ENCODE measurements around the gene PNLIPRP2. TPM values are rescaled to one million over a fixed set of nuclear protein-coding genes. Genes with fewer than 3 reads are reported as not detected.

PNLIPRP2 gene
- total RNA-seq, 4 donors from 2014 or later, result not detected

- no peak for DNase-seq
- Histone ChIP-seq H3K36me3 (no peaks in the 10 kb centered on the region), H3K4me3 (no peak overlapping the region), H3K27me3 (peaks cover 0 to 3% (median 0%) of the 10 kb centered on the region in 4 donors), H3K9me3 (no peaks in the 10 kb centered on the region), H3K27ac (no peak overlapping the region), H3K4me1 (peaks cover 0 to 42% (median 0%) of the 10 kb centered on the region in 3 donors)
- TF ChIP-seq, protein P1, sequence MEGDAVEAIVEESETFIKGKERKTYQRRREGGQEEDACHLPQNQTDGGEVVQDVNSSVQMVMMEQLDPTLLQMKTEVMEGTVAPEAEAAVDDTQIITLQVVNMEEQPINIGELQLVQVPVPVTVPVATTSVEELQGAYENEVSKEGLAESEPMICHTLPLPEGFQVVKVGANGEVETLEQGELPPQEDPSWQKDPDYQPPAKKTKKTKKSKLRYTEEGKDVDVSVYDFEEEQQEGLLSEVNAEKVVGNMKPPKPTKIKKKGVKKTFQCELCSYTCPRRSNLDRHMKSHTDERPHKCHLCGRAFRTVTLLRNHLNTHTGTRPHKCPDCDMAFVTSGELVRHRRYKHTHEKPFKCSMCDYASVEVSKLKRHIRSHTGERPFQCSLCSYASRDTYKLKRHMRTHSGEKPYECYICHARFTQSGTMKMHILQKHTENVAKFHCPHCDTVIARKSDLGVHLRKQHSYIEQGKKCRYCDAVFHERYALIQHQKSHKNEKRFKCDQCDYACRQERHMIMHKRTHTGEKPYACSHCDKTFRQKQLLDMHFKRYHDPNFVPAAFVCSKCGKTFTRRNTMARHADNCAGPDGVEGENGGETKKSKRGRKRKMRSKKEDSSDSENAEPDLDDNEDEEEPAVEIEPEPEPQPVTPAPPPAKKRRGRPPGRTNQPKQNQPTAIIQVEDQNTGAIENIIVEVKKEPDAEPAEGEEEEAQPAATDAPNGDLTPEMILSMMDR (IDR thresholded peaks at IDR 0.05), result no peak
- no peak for TF ChIP-seq POLR2A (IDR thresholded peaks at IDR 0.05)
- WGBS, 2 donors, result 89 to 90% methylated on average over 4 of the region's 4 CpGs
- intact Hi-C loops (cut with DNase I), result loop anchor here (10.0 kb wide), 1 partner anchor 485 kb away; no protein-coding TSS in a partner anchor
These were observed 69.0 kb downstream of the PNLIPRP2 start for GRCh38 chr10:116689744-116690143.

DNA sequence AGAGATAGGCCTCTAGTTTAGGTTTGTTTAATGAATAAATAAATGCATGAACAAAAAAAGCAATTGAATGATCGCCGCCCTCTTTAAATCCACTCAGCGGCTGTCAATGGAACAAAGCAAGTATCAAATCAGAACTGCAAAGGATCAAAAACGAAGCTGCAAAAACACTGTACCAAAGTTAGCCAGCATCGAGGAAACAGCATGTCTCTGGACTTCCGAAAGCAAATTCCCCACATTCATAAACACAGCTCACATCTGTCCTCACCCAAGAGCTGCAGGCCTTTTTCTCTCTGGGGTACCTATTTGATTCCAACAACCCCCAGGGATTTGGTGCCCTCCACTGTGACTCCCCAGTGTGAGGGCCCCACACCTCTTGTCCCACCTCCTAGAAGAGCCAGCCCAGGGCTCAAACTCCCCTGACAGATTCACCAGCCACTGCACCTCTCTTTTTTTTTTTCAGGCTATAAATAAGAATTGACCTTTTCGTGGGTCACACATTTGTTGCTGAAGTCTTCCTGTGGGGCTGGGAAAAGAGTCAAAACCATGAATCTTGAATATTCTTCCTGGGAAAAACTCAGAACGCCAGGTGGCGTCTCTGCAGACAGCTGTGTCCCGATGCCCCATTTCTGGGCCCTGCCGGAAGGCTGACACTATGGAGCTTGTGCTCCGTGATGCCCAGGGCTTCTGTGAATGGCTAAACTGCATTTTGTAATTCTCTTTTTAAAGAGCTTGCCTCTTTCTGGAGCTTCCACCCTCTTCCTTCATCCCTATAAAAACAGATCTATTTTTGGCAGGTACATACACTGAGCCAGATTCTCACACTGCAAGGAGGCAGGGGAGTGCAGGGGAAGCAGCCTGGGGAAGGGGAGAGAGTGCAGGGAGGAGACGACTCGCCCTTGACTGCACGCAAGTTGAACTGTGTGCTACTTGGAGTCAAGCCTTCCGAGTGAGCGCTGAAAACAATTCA lies 69.9 kb downstream of the PNLIPRP2 start:
- WGBS, 2 donors, result 66 to 70% methylated on average over 13 to 17 of the region's 17 CpGs
- DNase-seq, result no peak
- TF ChIP-seq POLR2A (IDR thresholded peaks at IDR 0.05), result no peak
- TF ChIP-seq, protein P1 (IDR thresholded peaks at IDR 0.05), result peak in 2 of 6 experiments; percentile 20 to 30

DNA sequence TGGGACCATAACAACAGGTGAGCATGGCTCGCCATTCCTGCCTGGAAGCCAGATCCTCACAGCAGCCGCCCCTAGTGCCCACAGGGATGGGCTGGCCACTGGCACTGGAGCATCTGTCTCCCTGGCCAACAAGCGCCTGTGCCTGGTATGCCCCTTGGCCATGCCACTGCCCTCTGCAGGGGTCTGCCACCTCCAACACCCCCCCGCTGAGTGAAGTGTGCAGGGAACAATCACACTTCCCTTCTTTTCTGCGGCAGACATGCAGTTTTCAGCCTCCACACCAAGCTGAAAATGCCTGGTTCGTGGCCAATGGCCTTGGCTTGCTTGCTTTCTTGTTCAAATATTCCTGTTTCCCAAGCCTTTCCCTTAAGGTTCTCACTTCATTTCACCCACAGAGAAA lies 70.9 kb downstream of the PNLIPRP2 start:
- peak overlapping the region in 2 of 4 donors; percentile 3 to 6 for H3K27ac ChIP-seq
- H3K27me3 ChIP-seq, result peaks cover 0 to 3% (median 0%) of the 10 kb centered on the region in 4 donors
- H3K36me3 ChIP-seq, result no peaks in the 10 kb centered on the region
- 75 to 77% methylated on average over 4 to 6 of the region's 6 CpGs for WGBS, 2 donors
- H3K4me3 ChIP-seq, result no peak overlapping the region
- intact Hi-C loops (cut with DNase I), result no loop called here
- peaks cover 0 to 42% (median 0%) of the 10 kb centered on the region in 3 donors for H3K4me1 ChIP-seq
- no peak for TF ChIP-seq POLR2A (IDR thresholded peaks at IDR 0.05)
- TF ChIP-seq, protein P1 (IDR thresholded peaks at IDR 0.05), result no peak
- DNase-seq, result no peak
- H3K9me3 ChIP-seq, result no peaks in the 10 kb centered on the region

More for the DNA sequence above, 69.9 kb downstream of the PNLIPRP2 start:
- H3K27me3 ChIP-seq, result peaks cover 0 to 3% (median 0%) of the 10 kb centered on the region in 4 donors
- H3K27ac ChIP-seq, result no peak overlapping the region
- no peak overlapping the region for H3K4me3 ChIP-seq
- H3K4me1 ChIP-seq, result peaks cover 0 to 42% (median 0%) of the 10 kb centered on the region in 3 donors
- intact Hi-C loops (cut with DNase I), result no loop called here
- no peaks in the 10 kb centered on the region for H3K9me3 ChIP-seq
- no peaks in the 10 kb centered on the region for H3K36me3 ChIP-seq

DNA sequence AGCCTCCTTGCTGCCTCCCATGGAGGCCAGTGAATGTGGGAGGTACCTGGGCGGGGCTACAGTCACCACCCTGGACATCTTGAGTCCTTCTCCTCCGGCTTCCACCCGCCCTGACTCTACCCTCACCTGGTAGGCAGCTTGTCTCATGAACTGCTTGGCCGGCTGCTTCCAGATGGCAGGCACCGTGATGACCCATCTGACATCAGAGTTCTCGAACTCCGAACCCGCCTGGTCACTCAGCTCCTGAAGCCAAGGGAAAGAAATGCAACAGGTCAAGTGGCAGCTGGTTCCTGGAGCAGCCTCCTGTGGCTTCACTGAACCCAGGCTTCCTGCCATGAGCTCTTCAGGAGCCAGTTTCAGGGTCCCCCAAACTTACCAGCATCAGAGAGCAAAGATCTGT lies 71.5 kb downstream of the PNLIPRP2 start:
- peaks cover 0 to 3% (median 0%) of the 10 kb centered on the region in 4 donors for H3K27me3 ChIP-seq
- 80 to 83% methylated on average over 2 to 7 of the region's 8 CpGs for WGBS, 2 donors
- no peak for TF ChIP-seq POLR2A (IDR thresholded peaks at IDR 0.05)
- TF ChIP-seq, protein P1 (IDR thresholded peaks at IDR 0.05), result no peak
- H3K4me3 ChIP-seq, result no peak overlapping the region
- H3K27ac ChIP-seq, result peak overlapping the region in 1 of 4 donors; percentile 6
- no peak for DNase-seq
- H3K9me3 ChIP-seq, result no peaks in the 10 kb centered on the region
- intact Hi-C loops (cut with DNase I), result no loop called here
- H3K4me1 ChIP-seq, result peaks cover 0 to 42% (median 0%) of the 10 kb centered on the region in 3 donors
- H3K36me3 ChIP-seq, result no peaks in the 10 kb centered on the region

Measured in esophagus squamous epithelium (tissue), 5 donors.